ENCODE data around the gene VSTM1.

DNA sequence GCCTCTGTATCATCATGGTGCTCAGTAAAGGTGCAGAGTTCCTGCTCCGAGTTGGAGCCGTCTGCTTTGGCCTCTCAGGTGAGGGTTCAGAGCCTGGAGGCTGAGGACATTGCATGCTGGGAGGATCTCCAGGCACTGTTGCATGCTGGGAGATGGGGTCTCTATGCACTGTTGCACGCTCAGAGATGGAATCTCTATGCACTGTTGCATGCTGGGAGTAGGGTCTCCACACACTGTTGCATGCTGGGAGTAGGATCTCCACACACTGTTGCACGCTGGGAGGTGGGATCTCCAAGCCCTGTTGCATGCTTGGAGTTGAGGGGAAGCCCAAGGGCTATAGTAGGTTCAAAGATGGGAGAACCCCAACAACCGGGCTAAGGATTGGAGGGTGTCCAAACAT, 64.0 kb downstream of the VSTM1 start:
- no peak for TF ChIP-seq EZH2 (optimal IDR thresholded peaks at IDR 0.05; ENCODE audit: low read depth, low read length)
- TF ChIP-seq, protein P1, sequence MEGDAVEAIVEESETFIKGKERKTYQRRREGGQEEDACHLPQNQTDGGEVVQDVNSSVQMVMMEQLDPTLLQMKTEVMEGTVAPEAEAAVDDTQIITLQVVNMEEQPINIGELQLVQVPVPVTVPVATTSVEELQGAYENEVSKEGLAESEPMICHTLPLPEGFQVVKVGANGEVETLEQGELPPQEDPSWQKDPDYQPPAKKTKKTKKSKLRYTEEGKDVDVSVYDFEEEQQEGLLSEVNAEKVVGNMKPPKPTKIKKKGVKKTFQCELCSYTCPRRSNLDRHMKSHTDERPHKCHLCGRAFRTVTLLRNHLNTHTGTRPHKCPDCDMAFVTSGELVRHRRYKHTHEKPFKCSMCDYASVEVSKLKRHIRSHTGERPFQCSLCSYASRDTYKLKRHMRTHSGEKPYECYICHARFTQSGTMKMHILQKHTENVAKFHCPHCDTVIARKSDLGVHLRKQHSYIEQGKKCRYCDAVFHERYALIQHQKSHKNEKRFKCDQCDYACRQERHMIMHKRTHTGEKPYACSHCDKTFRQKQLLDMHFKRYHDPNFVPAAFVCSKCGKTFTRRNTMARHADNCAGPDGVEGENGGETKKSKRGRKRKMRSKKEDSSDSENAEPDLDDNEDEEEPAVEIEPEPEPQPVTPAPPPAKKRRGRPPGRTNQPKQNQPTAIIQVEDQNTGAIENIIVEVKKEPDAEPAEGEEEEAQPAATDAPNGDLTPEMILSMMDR (IDR thresholded peaks at IDR 0.05; ENCODE audit: low read length) = no peak
